Measurements from ENCODE around the gene CFAP20DC. TPM values are rescaled to one million over a fixed set of nuclear protein-coding genes. Genes with fewer than 3 reads are reported as not detected.
"Not testable (repeated sequence)": the region's sequence is repeated elsewhere in the genome, so short reads cannot be mapped to it uniquely, and the experiment has no call there.

CFAP20DC gene
- total RNA-seq, 2 donors from 2014 or later, result 2.6 to 2.7 TPM

DNA sequence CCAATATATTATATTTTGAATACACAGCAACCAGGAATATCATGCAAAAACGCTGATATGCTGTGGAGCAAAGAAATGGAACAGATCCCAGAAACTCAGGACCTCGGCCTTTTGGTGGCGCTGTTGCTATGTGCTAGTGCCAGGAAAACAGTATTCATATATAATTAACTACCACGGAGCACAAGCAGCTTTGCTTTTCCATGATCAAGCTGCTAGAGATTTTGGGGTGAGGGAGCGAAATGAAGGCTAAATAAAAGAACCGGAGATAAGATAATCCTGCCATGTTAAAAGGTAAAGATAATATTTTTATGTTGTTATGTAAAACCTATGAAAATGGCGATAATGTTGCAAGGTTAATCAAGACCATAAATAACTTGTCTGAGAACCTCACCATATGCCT is 225.5 kb downstream of the CFAP20DC start:
- H3K27ac Mint-ChIP-seq, result no peak overlapping the region
- H3K9me3 Mint-ChIP-seq, result no peaks in the 10 kb centered on the region
- peak in 1 of 2 donors; percentile 49 for DNase-seq (ENCODE audit: low spot score in 2 of 2)
- H3K36me3 Mint-ChIP-seq, result no peaks in the 10 kb centered on the region
- no peak for ATAC-seq

DNA sequence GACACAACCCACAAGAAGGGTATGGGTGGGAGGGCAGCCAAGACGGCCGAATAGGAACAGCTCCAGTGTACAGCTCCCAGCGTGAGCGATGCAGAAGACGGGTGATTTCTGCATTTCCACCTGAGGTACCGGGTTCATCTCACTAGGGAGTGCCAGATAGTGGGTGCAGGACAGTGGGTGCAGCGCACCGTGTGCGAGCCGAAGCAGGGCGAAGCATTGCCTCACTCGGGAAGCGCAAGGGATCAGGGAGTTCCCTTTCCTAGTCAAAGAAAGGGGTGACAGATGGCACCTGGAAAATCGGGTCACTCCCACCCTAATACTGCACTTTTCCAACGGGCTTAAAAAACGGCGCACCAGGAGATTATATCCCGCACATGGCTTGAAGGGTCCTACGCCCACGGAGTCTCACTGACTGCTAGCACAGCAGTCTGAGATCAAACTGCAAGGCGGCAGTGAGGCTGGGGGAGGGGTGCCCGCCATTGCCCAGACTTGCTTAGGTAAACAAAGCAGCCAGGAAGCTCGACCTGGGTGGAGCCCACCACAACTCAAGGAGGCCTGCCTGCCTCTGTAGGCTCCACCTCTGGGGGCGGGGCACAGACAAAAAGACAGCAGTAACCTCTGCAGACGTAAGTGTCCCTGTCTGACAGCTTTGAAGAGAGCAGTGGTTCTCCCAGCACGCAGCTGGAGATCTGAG is 243.1 kb downstream of the CFAP20DC start:
- DNase-seq (ENCODE audit: low spot score in 2 of 2); H3K27ac Mint-ChIP-seq; ATAC-seq: not testable (repeated sequence)

DNA sequence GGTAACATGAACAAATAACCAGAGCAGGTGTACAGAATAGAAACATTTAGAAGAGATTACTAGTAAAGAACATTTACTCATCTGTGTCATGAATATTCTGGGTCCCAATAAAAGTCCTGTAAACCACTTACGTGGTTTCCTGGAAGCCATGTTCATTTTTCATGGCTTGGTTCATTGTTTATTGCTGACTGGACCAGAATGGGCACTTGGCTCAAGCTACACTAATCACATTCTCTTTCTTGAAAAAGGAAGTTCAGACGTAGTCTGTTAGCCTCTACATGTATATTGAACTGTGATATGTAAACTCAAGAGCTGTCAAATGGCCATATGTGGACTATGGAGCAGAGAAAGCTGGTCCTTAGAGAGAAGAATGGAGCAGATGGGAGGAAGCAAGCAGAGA is 244.9 kb downstream of the CFAP20DC start:
- Mint-ChIP-seq H3K9me3 (no peaks in the 10 kb centered on the region), H3K36me3 (no peaks in the 10 kb centered on the region), H3K27ac (no peak overlapping the region)
- ATAC-seq (no peak), DNase-seq (ENCODE audit: low spot score in 2 of 2) (no peak)

More for the DNA sequence above, 243.1 kb downstream of the CFAP20DC start:
- not testable (repeated sequence) for H3K9me3 Mint-ChIP-seq, H3K36me3 Mint-ChIP-seq

DNA sequence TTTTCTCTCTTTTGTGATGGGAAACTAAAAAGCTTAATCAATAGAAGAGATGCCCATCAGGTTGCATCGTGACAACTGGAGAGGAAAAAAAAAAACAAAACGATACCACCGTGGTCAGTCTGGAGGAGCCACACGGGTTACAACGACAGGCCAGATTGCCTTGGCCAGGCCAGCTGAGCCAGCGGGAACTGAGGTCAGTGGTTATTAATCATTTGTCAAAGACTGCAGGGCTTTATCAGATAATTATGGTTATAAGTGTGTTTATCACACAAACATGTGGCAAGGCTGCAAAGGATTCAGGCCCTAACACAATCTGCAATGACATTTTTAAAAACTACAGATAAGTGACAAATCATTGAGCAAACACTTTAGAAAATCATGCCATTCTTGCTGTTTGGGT is 248.3 kb downstream of the CFAP20DC start:
- H3K27ac Mint-ChIP-seq, result no peak overlapping the region
- no peak for DNase-seq (ENCODE audit: low spot score in 2 of 2)

DNA sequence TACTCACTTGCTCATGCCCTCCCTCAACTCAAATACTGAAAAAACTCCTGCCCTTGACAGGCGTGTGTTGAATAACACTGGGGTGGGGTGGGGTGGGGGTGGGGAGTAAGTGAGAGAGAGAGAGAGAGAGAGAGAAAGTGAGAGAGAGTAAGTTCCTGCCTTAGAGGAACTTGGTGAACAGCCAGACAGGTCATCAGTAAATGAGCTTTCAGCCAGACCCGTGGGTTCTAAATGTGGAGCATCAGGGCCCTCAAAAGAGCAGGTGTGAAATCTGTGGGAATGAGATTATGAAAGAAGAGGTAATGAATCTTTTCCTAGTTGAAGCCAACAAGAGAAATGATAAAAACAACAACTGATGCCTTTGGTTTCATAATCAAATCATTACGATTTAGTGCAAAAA is 248.9 kb downstream of the CFAP20DC start:
- DNase-seq (ENCODE audit: low spot score in 2 of 2) (no peak), ATAC-seq (no peak)
- Mint-ChIP-seq H3K27ac (no peak overlapping the region), H3K9me3 (no peaks in the 10 kb centered on the region), H3K36me3 (no peaks in the 10 kb centered on the region)

More for the DNA sequence above, 248.3 kb downstream of the CFAP20DC start:
- Mint-ChIP-seq H3K36me3 (no peaks in the 10 kb centered on the region), H3K9me3 (no peaks in the 10 kb centered on the region)
- ATAC-seq, result no peak

DNA sequence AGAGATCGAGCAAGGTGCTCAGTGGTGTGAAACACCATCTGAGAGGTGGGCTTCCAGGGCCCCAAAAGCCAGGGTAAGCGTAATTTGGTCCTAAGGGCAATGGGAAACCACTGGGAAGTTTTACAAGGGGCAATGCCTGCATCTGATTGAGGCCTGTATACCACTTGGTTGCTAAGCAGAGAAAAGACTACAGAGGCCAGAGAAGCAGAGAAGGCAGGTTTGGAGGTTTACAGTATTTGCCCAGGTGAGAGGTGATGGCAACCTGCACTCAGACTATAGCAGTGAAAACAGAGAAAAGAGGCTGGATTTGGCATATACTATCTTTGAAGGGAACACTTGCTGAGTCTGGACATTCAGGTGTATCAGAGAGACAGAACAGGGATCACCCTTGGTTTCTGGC is 249.8 kb downstream of the CFAP20DC start:
- DNase-seq (ENCODE audit: low spot score in 2 of 2), result no peak
- Mint-ChIP-seq H3K27ac (no peak overlapping the region), H3K9me3 (no peaks in the 10 kb centered on the region), H3K36me3 (no peaks in the 10 kb centered on the region)
- no peak for ATAC-seq

DNA sequence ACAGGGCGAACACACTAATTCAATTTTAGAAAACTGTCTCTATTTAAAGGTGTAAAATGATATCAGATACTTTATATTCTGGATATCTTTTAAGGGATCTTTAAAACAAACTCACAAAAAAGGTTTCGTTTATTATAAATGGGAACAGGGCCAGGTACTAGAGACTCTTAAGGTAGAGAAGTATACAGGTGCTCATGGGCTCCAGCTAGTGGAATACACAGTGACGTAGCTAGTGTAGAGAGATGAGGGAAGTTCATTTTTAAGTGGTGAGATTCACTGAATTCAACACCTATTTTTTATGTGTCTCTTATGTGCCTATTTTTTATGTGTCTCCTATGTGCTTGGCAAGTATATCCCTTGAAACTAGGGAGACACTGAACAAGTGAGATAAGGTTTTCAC is 250.6 kb downstream of the CFAP20DC start:
- DNase-seq (ENCODE audit: low spot score in 2 of 2), result no peak
- Mint-ChIP-seq H3K27ac (no peak overlapping the region), H3K9me3 (no peaks in the 10 kb centered on the region), H3K36me3 (no peaks in the 10 kb centered on the region)
- no peak for ATAC-seq

DNA sequence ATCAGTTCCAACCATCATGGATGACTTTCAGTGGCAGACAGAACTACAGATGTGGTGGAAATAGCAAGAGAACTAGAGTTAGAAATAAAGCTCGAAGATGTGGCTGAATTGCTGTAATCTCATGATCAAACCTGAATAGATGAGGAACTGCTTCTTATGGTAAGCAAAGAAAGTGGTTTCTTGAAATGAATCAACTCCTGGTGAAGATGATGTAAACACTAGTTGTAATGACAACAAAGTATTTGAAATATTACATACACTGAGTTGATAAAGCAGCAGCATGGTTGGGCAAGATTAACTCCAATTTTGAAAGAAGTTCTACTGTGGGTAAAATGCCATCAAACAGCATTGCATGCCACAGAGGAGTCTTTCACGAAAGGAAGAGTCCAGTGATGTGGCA is 251.5 kb downstream of the CFAP20DC start:
- no peak overlapping the region for H3K27ac Mint-ChIP-seq
- no peak for ATAC-seq

DNA sequence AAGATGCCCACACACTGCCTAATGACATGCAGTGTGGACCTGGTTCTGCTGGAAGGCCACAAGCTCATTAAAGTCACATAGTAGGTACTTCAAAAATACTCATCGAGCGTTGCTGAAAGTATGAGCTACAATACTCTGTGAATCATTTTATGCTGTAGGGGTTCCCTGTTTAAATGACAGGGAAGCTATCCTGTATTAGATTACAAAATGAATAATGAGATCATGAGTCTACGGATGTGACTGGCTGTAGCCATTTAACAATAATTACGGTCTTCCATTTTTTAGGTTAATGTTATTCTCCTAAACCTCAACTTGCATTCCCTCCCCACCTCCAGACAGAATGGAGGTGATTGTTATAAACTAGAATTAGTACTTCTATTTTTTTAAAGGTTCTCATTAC is 255.1 kb downstream of the CFAP20DC start:
- Mint-ChIP-seq H3K9me3 (no peaks in the 10 kb centered on the region), H3K36me3 (no peaks in the 10 kb centered on the region), H3K27ac (no peak overlapping the region)
- DNase-seq (ENCODE audit: low spot score in 2 of 2) (no peak), ATAC-seq (no peak)

More for the DNA sequence above, 251.5 kb downstream of the CFAP20DC start:
- DNase-seq (ENCODE audit: low spot score in 2 of 2), result no peak
- Mint-ChIP-seq H3K9me3 (no peaks in the 10 kb centered on the region), H3K36me3 (no peaks in the 10 kb centered on the region)

DNA sequence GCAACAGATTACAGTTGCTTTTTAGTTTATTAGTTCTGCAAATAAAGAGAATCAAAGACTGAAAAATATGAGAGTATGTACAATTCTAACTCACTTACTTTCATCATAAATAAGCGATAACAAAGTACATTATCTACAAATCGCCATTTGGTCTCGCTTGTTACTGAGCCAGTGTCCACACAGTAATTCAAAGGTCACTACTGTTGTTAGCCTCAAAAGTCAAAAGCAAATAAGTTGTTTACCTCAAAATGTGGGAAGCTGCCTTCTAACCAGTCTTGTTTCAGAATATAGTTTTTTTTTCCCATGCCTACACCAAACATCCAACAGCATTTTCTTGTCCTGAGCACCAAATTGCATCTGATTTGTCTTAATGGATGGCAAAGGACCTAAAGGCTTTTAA is 255.9 kb downstream of the CFAP20DC start:
- no peak for DNase-seq (ENCODE audit: low spot score in 2 of 2)
- Mint-ChIP-seq H3K27ac (no peak overlapping the region), H3K36me3 (no peaks in the 10 kb centered on the region), H3K9me3 (no peaks in the 10 kb centered on the region)
- no peak for ATAC-seq

DNA sequence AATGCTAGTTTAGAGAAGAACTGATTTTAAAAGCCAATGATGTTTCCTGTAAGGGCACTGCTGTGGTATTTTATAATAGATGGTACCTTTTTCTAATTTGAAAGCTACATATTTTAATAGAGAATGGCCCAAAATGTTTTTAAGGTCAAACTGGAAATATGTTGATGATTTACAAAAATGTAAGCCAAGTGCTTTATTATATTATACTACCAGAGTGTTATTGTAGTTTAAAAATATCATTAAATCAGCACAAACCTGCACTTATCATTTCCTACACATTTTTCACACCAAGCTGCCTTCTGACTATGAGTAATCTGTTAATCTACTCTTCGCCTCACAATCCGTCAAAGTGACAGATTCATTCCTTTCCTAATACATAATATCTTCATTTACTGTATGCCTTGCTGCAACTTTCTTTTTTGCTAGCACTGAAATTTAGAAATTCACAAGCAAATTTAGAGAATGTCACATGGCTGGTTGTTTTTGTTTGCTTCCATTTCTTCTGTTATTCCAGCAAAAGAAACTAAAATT is 256.8 kb downstream of the CFAP20DC start:
- H3K27ac Mint-ChIP-seq, result no peak overlapping the region
- ATAC-seq (no peak), DNase-seq (ENCODE audit: low spot score in 2 of 2) (no peak)
- H3K36me3 Mint-ChIP-seq, result no peaks in the 10 kb centered on the region
- no peaks in the 10 kb centered on the region for H3K9me3 Mint-ChIP-seq

DNA sequence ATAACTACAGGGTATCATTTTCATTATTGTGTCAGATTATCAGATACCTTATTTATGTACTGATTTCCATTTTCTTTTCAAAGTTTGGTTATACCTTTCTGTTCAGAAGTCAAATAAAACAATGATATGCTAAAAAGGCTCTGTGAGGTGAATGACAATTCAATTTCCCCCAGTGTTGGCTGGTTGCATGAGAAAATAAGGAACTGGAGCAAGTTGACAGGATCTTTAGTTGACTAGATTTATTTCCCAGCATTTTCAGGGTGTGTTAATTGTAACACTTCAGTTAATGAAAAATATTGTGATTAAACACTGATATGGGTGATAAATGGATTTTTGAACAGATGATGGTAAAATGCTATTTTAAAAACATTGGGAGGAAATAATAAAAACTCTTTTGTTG is 260.4 kb downstream of the CFAP20DC start:
- DNase-seq (ENCODE audit: low spot score in 2 of 2), result no peak
- no peaks in the 10 kb centered on the region for H3K36me3 Mint-ChIP-seq
- ATAC-seq, result no peak
- no peaks in the 10 kb centered on the region for H3K9me3 Mint-ChIP-seq
- H3K27ac Mint-ChIP-seq, result no peak overlapping the region

DNA sequence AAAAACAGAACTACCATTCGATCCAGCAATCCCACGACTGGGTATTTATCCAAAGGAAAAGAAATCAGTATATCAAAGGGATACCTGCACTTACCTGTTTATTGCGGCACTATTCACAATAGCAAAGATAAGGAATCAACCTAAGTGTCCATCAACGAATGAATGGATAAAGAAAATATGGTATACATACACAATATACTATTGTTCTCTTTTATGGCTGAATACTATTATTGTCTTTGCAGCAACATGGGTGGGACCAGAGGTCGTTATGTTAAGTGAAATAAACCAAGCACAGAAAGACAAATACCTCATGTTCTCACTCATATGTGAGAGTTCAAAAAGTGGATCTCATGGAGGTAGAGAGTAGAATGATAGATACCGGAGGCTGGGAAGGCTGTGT is 264.9 kb downstream of the CFAP20DC start:
- DNase-seq (ENCODE audit: low spot score in 2 of 2) (no peak), ATAC-seq (no peak)
- Mint-ChIP-seq H3K36me3 (peaks cover 3 to 6% of the 10 kb centered on the region in 2 donors), H3K9me3 (peaks cover 7 to 15% of the 10 kb centered on the region in 2 donors), H3K27ac (no peak overlapping the region)

DNA sequence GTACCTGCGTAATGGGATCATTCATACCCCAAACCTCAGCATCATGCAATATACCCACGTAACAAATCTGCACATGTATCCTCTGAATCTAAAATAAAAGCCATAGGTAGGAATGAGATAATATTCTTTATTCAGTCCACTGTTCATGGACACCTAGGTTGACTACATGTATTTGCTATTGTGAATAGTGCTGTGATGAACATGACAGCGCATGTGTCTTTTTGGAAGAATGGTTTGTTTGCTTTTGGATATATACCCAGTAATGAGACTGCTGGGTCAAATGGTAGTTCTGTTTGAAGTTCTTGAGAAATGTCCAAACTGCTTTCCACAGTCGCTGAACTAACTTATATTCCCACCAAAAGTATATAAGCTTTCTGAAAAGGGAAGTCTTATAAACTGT is 265.4 kb downstream of the CFAP20DC start:
- Mint-ChIP-seq H3K36me3 (peaks cover 8 to 10% of the 10 kb centered on the region in 2 donors), H3K27ac (no peak overlapping the region), H3K9me3 (peaks cover 11 to 20% of the 10 kb centered on the region in 2 donors)
- DNase-seq (ENCODE audit: low spot score in 2 of 2) (no peak), ATAC-seq (no peak)

DNA sequence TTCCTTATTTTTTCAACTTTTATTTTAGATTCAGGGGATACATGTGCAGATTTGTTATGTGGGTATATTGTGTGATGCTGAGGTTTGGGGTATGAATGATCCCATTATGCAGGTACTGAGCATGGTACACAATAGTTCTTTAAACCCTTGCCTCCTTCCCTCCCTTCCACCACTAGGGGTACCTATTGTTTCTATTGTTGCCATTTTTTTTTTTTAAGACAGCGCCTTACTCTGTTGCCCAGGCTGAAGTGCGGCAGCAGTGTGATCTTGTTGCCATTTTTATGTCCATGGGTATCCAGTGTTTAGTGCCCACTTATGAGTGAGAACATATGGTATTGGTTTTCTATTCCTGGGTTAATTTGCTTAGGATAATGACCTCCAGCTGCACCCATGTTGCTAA is 266.0 kb downstream of the CFAP20DC start:
- DNase-seq (ENCODE audit: low spot score in 2 of 2) (no peak), ATAC-seq (no peak)
- Mint-ChIP-seq H3K27ac (no peak overlapping the region), H3K9me3 (peaks cover 17 to 25% of the 10 kb centered on the region in 2 donors), H3K36me3 (peaks cover 13% of the 10 kb centered on the region in 2 donors)

DNA sequence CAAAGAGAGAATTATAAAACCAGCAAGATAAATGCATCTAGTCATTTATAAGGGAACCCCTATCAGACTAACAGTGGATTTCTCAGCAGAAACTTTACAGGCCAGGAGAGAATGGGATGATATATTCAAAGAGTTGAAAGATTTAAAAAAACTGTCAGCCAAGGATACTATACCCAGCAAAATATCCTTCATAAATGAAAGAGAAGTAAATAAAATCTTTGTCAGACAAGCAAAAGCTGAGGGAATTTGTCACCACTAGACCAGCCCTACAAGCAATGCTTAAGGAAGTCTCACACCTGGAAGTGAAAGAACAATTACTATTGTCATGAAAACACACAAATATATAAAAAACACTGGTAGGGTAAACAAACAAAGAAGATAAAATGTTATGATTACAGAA is 269.9 kb downstream of the CFAP20DC start:
- Mint-ChIP-seq H3K36me3 (peaks cover 13 to 19% of the 10 kb centered on the region in 2 donors), H3K27ac (no peak overlapping the region), H3K9me3 (peaks cover 21 to 30% of the 10 kb centered on the region in 2 donors)
- DNase-seq (ENCODE audit: low spot score in 2 of 2), result no peak
- ATAC-seq, result no peak

DNA sequence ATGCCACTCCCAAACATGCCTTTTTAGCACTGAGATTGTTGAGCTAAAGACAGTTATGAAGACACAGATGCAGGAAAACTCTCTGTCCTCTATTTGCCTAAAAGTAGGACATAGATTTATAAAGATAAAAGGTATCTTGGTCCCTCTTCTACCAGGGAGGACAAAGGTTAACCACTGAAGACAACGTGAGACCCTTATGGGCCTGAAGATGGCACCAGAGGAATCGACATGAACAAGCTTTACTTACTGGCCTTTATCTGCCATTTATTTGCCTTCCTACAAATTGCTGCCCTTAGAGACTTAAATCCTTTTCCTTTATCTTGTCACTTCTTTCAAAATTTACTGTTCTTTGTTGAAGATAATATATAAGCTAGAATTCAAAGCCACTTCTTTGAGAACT is 273.6 kb downstream of the CFAP20DC start:
- H3K36me3 Mint-ChIP-seq, result peaks cover 13 to 19% of the 10 kb centered on the region in 2 donors
- H3K27ac Mint-ChIP-seq, result no peak overlapping the region
- peaks cover 21 to 25% of the 10 kb centered on the region in 2 donors for H3K9me3 Mint-ChIP-seq
- DNase-seq (ENCODE audit: low spot score in 2 of 2), result no peak
- no peak for ATAC-seq

DNA sequence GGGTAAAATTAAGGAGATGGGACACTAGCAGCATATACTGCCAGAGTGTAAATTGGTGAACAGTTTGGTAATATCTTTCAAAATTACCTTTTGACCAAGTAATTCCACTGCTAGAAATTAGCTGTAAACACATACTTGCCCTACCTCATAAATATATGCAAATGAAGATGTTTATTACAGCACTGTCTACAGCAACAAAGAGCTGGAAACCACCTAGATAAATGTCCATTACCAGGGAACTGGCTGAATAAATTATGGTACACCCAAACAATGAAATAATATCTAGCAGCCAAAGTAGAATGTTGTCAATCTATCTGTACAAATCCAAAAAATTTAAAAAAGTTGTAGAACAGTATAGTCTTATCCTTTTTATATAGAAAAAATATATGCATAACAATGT is 277.4 kb downstream of the CFAP20DC start:
- ATAC-seq, result no peak
- no peak overlapping the region for H3K27ac Mint-ChIP-seq
- peaks cover 5 to 18% of the 10 kb centered on the region in 2 donors for H3K9me3 Mint-ChIP-seq
- H3K36me3 Mint-ChIP-seq, result no peaks in the 10 kb centered on the region
- DNase-seq (ENCODE audit: low spot score in 2 of 2), result no peak
